HG03432 (cell line): ENCODE measurements around the gene NMUR1.

ENCODE experiments used
- ATAC-seq: cut with Tn5 transposase; IDR thresholded peaks from one replicate; pipeline ENCODE4 v1.9.1; 2021; ENCODE audit warnings: mild to moderate bottlenecking, moderate library complexity; ENCODE audit not compliant: unreplicated experiment

NMUR1 gene

GRCh38 chr2:231488331-231488730 is 41.9 kb downstream of the NMUR1 start:
- ATAC-seq: no peak

GRCh38 chr2:231486851-231487596 is 43.2 kb downstream of the NMUR1 start:
- ATAC-seq: no peak

GRCh38 chr2:231483398-231484329 is 46.6 kb downstream of the NMUR1 start:
- peak; percentile 26 for ATAC-seq

- ATAC-seq: peak; percentile 78
Observed at GRCh38 chr2:231482806-231483391, 47.3 kb downstream of the NMUR1 start.

- ATAC-seq: no peak
Observed at GRCh38 chr2:231480781-231481180, 49.5 kb downstream of the NMUR1 start.

- ATAC-seq: no peak
Observed at GRCh38 chr2:231479455-231479854, 50.8 kb downstream of the NMUR1 start.

GRCh38 chr2:231476920-231477319 is 53.3 kb downstream of the NMUR1 start:
- no peak for ATAC-seq

GRCh38 chr2:231475965-231476364 is 54.3 kb downstream of the NMUR1 start:
- no peak for ATAC-seq
